ENCODE results near the gene ZER1.
A peak's percentile ranks its signal among the peaks of the same experiment; 100 is the strongest.
"Not testable (repeated sequence)": the region's sequence is repeated elsewhere in the genome, so short reads cannot be mapped to it uniquely, and the experiment has no call there.

ZER1 gene

GRCh38 chr9:128771745-128772519 is at the start of gene ZER1:
Gene ZER1, minus strand, starts transcription at chr9:128771927. Its CDS starts 16,362 bp downstream, at chr9:128755565.
- DNase-seq, result peak; percentile 91

DNA sequence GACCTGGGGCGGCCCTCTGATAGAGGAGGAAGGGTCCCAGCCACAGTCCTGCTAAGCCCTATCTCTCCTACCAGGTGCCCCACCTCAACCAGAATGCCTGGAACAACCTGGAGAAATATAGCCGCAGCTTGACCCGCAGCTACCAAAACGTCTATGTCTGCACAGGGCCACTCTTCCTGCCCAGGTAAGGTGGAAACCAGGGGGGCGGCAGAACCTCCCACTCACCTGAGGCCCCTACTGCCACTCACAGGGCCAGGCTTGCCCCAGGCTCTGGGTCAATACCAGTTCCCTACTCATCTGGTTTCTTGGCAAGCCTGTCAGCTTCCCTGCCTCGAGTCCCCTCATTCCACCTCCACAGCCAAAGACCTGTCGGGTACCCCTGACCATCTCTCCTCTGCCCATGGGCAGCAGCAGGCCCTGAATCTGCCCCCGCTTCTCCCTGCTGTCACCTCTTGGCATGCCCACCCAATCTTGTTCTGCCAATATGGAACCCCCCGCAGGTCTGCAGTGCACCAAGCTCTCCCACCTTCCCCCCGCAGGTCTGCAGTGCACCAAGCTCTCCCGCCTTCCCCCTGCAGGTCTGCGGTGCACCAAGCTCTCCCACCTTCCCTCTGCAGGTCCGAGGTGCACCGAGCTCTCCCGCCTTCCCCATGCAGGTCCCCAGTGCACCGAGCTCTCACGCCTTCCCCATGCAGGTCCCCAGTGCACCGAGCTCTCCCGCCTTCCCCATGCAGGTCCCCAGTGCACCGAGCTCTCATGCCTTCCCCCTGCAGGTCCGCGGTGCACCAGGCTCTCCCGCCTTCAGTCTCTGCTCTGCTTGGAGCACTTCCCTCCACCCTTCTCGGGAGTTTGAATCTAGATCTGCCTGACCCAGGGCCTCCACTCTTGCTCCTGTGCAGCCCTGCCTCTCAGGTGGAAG is 49.2 kb upstream of the ZER1 start:
- no peak for DNase-seq

- no peak for DNase-seq
These were observed 48.3 kb upstream of the ZER1 start for GRCh38 chr9:128819716-128820664.

- DNase-seq, result peak; percentile 32 to 40
These were observed 47.4 kb upstream of the ZER1 start for GRCh38 chr9:128818839-128819715.

- peak; percentile 95 to 96 for DNase-seq
These were observed 46.5 kb upstream of the ZER1 start, which contains the start of gene ENDOG for GRCh38 chr9:128818099-128818838. Gene ENDOG, plus strand, starts transcription at chr9:128818500. Its CDS starts 185 bp downstream, at chr9:128818685.

DNA sequence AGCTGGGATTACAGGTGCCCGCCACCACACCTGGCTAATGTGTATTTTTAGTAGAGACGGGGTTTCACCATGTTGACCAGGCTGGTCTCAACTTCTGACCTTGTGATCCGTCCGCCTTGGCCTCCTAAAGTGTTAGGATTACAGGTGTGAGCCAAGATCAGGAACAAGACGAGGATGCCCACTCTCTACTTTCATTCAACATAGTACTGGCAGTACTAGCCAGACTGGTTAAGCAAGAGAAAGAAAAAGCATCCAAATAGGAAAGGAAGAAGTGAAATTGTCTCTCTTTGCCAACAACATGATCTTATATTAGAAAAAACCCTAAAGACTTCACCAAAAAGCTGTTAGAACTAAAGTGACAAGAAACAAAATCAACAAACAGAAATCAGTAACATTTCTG is 39.1 kb upstream of the ZER1 start:
- no peak for DNase-seq

DNA sequence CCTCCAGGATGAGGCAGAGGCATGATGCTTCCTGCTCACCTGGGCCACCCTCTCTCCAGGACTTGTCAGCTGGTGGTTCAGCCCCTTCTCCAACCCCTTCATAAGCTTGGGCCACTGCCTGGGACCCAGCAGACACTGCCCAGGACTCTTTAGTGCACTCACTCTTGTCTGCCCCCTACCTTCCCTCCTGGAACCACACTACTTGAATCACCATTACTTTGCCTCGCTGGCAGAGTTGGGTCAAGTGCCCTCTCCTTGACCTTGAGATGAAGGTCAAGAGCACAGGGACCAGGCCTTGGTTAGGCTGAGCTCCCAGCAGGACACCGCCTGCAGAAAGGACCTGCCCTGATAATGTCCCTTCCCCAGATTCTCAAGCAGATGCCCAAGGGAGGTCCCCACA is 38.1 kb upstream of the ZER1 start:
- no peak for DNase-seq

DNA sequence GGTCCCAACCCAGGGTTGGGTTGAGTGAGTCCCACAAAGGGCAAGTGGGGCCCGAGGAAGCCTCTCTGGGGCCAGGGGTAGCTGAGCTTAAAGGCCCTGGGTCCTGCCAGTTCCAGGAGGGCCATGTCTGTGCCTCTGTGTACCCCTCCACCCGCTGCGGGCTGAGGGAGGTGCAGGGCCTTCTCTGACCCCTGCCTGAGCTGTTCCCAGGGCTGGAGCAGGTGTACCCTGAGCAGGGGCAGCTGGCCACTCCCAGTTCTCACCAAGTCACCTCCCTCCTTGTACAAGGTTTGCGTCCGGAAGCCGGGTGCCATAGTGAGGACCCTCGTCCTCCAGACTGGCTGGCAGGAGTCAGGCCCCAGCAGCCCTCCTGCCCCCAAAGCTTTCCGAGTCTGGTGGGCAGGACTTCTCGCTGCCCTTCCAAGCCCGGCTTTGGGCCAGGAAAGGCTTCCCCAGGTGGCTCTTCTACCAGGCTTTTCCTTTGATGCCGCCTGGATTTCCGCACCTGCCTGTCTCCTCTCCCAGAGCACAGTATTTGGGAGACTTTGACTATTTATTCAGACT is 37.4 kb upstream of the ZER1 start:
- DNase-seq, result no peak

DNA sequence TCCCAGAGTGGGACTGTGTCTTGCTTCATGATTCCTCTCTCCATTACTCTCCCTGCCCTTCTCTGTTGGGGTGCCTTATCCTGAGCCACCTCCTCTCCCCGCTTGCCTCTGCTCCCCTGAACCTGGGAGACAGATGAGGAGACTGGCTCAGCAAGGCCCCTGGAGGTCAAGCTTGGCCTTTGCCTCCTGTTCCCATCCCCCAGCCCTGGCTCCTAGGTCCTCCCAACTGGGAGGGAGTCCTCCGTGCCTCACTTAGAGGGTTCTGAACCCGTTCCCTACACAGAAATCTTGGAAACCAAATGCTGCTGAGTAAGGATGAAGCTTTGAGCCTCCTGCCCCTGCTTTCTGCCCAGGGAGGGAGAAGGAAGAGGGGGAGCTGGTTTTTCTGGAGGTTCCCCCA is 36.8 kb upstream of the ZER1 start:
- DNase-seq, result no peak

DNA sequence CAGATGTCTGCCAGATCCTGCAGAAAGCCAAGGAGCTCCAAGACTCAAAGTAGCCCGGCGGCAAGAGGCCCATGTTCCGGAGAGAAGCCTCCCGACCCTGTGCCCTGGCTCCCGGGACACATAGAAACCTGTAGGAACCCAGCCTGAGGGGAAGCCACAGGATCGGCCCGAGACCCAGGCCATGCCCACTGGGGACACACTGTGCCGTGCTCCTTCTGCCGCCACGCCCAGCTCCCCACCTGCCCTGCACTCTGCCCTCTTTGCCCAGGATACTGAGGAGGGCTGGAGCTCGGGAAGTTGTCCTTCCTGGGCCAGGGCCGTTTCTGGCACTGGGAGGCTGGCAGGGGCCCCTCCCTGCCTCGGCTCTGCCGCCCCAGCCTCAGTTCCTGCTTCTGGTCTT is 36.1 kb upstream of the ZER1 start:
- no peak for DNase-seq

DNA sequence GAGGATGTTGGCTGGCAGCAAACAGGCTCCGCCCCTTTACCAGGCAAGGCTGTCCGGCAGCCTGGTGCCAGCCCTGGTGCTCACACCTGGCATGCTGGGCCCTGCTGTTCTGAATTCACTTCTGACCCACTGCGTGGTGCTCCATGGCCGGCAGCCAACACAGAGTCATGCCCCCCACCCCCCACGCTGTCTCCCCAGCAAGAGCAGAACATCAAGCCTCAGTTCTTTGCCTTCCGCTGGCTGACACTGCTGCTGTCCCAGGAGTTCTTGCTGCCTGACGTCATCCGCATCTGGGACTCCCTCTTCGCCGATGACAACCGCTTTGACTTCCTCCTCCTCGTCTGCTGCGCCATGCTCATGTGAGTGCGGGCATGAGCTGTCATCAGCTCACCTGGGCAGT is 33.9 kb upstream of the ZER1 start:
- DNase-seq, result no peak

DNA sequence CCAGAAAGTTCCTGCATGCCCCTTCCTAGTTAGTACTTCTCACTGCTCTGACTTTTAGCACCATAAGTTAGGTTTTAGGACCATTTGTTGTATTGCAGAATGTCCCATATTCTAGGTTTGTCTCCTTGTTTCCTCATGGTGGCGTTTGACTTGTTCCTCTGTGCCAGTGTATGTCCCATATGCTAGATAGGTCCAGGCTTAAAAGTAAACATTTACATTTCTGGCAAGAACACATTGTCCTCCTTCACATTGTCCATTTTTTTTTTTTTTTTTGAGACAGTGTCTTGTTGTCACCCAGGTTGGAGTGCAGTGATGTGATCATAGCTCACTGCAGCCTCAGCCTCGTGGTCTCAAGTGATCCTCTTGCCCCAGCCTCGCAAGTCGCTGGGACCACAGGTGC is 30.8 kb upstream of the ZER1 start:
- no peak for DNase-seq

GRCh38 chr9:128800061-128800460 is 28.3 kb upstream of the ZER1 start:
- DNase-seq, result no peak

DNA sequence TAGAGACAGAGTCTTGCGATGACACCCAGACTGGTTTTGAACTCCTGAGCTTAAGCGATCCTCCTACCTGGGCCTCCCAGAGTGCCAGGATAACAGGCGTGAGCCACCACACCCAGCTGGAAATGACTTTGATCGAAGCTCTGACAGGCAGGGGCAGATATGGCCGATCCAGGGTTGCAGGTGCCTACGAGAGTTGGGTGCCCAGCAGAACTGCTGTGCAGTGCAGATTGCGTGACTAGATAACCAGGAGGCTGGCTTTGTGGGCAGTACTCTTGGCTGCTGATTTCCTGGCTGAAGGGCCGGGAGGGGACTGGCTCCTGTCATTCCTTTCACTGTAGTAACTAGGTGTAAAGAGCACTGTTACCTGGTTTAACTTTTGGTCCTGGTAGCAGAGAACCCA is 27.2 kb upstream of the ZER1 start:
- DNase-seq, result no peak

DNA sequence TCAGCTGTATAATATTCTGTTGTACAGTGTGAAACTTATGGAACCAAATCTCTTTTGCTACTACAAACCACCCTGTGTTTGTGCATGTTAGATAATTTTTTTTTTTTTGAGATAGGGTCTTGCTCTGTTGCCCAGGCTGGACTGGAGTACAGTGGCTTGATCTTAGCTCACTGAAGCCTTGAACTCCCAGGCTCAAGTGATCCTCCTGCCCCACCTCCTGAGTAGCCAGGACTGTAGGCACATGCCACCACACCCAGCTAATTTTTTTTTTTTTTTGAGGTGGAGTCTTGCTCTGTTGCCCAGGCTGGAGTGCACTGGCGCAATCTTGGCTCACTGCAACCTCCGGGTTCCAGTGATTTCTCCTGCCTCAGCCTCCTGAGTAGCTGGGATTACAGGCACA is 23.2 kb upstream of the ZER1 start:
- not testable (repeated sequence) for DNase-seq

DNA sequence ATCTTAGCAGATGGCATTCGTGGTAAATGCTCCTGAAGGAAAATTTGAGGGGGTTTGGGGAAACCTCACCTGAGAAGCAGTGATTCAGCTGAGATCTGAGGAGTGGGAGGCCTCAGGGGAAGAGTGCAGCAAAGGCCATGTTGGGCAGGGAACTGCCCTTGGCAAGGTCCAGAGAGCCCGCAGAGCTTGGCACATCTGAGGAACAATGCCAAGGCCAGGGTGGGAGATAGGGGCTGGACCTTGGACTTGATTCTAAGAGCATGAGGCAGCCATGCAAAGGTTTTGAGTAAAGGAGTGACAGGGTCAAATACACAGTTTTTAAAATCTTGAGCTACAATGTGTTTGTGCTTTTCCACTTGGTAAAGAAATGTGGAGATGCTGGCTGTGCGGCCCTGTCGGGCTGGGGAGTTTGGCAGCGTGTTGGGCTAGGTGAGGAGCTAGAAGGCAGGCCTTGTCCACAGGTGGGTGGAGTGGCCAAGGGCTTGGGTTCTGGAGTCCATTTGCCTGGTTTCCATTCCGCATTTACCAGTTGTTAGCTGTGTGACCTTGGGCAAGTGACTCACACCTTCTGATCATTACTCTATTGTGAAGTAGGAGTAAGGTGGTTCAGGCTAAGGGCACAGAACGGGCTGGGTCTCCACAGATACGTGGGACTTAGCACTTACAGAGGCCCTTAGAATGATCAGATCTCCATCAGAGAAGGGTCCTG is 21.4 kb upstream of the ZER1 start:
- DNase-seq, result no peak

DNA sequence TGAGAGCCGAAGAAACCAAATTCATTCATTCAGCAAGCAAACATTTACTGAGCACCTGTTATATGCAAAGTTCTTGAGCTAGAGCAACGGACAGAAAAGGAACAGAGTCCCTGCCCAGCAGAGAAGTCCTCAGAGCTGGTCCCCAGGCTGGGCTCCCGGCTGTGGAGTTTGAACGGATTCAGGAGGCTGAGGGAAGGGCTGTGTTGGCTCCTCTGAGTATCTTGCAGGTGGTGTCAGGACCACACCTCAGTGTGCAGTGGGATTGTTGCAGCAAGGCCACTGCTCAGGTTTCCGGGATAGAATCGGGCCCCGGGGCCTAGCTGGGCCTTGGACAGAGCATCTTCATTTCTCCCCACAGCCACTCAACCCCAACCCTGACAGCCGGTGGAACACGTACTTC is 20.4 kb upstream of the ZER1 start:
- no peak for DNase-seq

GRCh38 chr9:128790536-128790935 is 18.8 kb upstream of the ZER1 start:
- DNase-seq, result no peak

DNA sequence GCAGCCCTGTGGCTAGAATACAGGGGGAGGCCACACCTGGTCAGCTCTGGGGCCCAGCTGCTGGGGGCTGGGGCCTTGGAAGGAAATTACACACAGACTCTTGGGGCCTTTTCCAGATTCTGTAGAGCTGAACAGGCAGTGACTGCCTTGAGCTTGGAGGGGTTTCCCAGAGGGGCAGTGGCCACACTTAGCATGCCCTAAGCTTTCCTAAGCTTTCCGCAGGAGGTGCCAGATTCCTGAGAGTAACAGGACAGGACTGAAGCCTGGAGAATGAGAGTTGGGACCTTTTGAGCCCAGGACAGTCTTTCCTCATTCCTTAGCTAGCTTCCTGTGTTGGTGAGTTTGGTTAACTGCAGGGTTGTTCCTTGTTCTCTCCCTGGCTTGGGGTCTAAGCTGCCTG is 16.7 kb upstream of the ZER1 start:
- no peak for DNase-seq

- DNase-seq, result no peak
These were observed 15.9 kb upstream of the ZER1 start for GRCh38 chr9:128787659-128788058.
